ENCODE results near the gene ROBO4. TPM values are rescaled to one million over a fixed set of nuclear protein-coding genes. Genes with fewer than 3 reads are reported as not detected.

Gene ROBO4
- 186 and 220 TPM in 2 replicates for total RNA-seq

DNA sequence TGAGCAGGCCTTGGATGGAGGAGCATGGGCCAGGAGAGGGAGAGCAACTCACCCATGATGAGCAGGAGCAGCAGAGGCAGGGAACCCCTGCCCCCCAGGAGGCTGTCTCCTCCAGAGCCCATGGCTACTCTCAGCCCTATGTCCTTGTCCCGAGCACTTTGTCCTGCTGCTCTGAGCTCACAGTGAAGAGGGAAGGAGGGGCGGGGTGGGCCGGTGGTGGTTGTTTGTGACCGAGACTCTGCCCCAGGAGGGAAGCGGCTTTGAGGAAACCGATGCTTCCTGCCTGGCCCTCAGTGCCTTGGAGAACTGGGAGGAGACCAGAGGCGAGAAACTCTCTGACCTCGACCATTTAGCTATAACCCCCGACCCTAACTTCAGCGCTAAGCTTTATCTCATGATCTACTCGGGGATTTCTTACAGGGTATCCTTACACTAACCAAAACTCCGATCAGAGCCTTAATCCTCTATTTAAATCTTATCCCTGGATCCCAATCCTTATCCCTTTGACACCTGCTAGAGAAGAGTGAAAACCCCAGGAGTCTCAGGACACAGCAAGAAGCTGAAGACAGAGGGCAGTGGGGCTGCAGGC, at the start of gene ROBO4:
ROBO4 (minus strand) TSS at position 192 of the 589 bp plus-strand sequence; CDS start at position 122, 70 bp downstream.
- DNase-seq (ENCODE audit: low read depth, low spot score), result no peak

DNA sequence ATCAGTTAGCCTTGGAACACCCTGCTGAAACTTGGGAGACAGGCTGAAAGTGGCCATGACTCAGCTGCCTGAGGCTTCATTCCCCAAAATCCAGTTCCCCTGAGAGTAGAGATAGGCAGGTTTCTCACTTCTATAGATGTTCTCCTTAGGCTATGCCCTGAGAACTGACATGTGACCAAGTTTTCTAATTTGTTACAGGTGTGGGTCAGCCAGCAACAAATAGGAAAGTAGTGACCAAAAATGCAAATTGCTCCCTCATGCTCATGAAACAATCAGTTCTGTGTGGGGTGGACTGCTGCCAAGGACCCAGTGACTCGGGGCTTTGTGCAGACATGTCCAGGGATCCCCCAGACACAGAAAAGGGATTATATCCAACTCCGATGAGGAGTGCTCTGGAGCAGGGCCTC, 49.1 kb upstream of the ROBO4 start:
- DNase-seq (ENCODE audit: low read depth, low spot score), result no peak

DNA sequence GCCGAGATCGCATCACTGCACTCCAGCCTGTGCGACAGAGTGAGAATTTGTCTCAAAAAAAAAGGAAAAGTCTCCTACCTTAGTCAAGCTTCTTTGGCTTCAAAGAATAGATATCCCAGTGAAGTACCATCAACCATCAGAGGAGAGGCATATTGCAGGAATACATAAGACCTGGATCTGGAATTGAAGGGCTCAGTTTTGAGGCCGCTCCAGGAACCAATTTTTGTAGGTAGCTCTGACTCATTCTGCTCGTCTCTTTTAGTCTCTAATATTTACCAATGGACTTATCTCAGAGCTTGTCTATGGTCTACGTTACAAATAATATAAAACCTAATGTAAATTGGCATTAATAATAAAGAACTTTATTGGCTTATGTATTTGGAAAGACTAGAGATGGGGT, 48.2 kb upstream of the ROBO4 start:
- no peak for DNase-seq (ENCODE audit: low read depth, low spot score)

DNA sequence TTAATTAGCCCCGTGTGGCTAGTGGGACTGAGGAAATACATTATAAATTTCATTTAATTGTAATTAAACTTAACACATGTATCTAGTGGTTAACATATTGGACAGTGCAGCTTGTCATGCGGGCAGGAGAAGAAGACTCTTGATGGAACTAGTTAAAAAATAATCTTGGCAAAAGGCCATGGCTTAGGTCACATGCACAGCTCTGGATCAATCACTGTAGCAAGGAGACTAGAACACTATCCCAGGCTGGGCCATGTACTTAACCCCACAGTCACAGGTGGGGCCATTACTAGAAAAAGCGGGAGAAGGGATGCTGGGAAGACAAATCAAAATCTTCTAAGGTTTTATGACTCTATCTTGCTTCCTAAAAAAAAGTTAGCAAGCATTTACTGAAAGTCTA, 46.9 kb upstream of the ROBO4 start:
- DNase-seq (ENCODE audit: low read depth, low spot score), result no peak

DNA sequence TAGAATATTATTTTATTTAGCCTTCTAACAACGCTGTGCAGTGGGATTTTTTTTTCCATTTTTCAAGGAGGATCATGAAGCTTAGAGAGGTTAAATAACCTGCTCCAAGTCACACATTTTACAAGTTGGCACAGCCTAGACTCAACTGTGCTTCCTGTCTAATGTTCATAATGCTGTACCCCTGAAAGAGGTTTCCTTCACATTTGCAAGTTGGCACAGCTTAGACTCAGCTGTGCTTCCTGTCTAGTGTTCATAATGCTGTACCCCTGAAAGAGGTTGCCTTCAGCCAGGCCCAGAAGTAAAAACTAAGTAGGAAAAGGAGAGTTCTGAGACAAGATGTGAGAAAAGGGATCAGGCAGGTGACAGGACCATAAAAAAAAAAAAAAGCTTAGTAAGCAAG, 46.1 kb upstream of the ROBO4 start:
- DNase-seq (ENCODE audit: low read depth, low spot score), result no peak

DNA sequence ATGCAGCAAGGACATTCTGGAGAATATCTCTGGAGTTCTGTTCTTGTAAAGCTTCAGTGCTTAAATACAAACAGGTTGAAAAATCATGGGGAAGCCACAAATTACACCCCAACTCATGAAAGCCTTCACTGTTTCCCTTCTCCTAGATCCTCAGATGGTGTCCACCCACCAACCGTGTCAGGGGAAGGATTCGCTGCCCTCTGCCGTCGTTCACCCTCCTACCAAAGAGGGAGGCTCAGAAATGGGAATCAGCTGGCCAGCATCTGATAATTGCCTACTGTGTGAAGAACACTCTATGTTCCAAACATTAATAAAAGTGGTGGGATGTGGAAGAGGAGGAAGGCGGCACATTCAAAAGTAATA, 45.6 kb upstream of the ROBO4 start:
- DNase-seq (ENCODE audit: low read depth, low spot score), result no peak

DNA sequence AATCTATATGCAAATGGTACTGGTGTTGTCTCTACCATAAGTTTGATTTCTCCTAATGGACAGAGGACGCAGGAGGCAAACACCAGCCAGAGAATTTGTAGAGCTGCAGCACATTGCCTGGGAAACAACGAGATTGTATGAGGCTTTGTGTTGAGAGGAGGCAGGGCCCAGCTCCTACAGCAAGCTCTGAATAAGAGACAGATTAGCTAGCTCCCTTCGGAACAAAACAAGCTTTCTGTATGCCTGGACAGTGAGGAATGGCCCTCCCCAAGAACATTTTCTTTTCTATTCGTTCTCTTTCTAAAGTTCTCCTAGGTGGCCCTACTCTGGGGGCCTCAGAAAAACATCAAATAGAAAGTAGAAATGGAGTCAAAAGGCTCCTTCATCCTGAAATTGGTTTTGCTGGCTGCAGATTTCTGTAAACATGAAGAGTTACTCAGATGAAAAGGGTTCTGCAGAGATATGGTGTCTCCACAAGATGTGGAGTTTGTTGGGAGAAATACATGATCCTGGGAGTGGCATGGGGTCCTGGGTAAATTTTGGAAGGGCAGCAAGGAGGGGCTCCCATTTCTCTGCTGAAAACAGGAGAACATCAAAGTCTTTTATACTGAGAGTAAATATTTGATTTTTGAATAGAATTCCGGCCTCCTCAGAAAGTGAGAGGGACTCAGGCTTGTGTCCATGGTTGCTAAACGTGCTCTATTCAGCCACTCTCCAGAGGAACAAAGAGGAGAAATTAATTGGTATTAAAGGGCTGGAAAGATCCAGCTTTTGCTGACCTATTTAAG, 45.0 kb upstream of the ROBO4 start:
- DNase-seq (ENCODE audit: low read depth, low spot score), result no peak

DNA sequence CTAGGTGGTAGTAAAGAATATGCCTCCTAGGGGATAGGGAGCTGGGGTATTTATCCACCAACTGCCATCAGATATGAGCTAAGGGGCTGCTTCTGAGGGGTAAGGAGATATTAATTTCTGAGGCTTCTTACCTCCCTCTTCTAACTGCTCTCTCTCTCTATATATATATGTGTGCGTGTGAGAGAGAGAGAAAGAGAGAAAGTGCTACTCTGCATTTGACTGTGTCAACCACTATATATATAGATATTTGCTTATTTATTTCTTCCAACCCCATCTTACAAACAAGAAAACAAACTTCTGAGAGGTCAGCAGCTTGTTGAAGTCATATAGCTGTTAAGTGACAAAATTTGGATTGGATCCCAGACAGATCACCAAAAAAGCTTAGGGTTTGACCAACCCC, 44.0 kb upstream of the ROBO4 start:
- DNase-seq (ENCODE audit: low read depth, low spot score), result no peak

DNA sequence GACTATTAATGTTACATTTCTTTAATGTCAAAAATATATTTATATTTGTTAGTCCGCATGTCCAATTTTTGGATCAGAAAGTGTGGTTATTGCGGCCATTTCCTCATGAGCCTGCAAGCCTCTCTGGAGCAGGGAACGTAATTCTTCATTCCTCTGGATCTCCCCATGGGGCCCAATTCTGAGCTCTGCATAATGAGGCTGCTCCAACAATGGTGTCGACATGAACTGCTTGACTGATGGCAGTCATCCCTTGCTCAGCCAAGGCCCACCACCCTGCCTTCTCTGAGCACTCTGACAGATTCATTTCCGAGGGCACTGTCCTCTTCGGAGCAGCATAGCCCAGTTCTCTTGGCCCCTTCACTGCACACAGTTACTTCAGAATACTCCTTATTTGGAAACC, 41.3 kb upstream of the ROBO4 start:
- DNase-seq (ENCODE audit: low read depth, low spot score), result no peak

DNA sequence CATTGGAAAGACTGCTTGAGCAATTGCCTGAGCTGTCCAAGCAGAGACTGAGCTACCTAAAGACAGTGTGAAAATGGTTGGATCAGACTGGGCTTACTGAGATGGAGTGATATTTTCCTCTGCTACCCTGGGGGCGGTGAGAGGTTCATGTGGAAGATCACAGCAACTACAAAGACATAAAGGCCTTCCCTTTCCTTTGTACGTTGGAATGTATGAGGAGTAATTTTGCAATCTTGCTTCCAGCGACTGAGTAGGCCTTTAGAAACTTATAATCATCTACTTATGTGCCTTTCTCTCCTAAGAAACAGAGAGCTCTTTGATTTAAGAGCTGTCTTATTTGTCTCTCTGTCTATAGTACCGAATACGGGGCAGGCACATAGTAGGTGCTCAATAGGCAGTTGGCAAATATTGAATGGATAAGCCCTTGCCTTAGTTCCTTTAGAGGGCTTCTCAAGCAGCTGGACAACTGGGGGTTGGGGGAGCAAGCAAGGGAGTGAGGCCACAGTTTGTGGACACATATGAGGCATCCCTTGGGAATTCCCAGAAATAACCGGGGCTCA, 40.6 kb upstream of the ROBO4 start:
- DNase-seq (ENCODE audit: low read depth, low spot score), result no peak

DNA sequence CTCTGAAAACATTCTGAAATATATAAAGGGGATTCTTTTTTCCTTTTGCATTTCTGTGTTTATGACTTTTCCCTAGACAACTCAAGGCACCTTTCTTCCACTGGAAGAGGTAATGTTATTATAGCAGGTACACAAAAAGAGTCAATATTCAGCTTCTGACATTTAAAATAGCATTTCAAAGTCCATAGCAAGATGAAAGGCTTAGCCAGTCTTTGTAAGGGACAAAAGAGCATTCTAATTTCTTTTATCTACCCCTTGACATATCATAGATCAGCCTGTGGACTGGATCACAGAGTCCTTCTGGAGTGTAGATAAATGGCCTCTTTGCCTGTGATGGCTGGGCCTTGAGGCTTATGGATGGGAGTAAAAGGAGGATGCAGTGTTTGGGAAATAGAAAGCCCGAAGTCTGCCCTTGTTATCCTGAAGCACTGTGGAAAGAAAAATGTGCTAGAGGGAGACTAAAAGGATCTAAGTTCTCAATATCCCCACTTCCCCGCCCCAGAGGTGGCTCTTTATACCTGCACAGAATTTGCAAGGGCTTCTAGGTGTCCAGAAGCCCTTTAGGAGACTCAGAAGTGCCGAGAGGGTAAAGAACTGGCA, 39.8 kb upstream of the ROBO4 start:
- no peak for DNase-seq (ENCODE audit: low read depth, low spot score)

DNA sequence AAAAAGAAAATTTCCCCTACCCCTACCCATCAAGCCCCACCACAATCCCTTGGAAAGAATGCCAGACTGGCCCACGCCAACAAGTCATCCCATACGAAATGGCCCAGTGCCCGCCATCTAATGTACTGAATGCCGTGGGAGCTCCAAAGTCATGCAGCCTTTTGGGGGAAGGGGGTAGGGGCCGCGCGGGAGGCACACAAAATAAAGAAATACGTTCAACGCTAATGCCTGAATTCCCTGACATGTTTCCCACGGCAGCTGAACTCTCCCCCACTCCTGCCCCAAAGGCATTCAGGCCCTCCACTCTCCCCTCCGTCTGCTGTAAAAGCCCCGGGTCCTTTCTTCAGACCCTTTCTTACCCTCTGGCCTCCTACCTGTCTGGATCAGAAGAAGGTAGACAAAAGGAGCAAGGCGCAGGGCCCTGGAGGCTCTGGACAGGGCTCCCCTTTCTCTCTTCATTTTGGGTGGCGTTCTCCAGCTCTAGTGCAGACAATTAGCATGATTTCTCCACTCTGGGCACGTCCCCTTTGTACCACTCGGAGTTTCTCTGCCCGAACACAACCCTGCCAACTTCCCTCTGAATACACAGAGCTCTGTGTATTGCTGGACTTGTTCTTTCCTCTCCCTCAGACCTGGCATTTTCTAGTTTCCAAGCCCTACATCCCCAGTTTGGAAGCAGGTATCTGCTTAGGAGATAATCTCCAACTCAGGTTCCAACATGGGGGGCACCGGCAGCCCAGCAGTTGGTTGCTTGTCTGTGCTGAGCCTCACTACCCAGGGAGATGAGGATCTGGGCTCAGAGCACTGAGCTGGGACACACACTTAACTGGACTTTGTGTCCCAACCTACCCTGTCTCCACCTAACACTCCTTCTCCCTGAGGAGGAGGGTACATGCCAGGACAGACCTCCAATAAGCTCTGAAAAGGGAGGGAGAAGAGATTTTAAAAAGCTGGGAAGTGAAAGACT, 38.2 kb upstream of the ROBO4 start, which contains the start of gene HEPACAM:
HEPACAM (minus strand) TSS at position 500 of the 967 bp plus-strand sequence; CDS start at position 459, 41 bp downstream.
- no peak for DNase-seq (ENCODE audit: low read depth, low spot score)

DNA sequence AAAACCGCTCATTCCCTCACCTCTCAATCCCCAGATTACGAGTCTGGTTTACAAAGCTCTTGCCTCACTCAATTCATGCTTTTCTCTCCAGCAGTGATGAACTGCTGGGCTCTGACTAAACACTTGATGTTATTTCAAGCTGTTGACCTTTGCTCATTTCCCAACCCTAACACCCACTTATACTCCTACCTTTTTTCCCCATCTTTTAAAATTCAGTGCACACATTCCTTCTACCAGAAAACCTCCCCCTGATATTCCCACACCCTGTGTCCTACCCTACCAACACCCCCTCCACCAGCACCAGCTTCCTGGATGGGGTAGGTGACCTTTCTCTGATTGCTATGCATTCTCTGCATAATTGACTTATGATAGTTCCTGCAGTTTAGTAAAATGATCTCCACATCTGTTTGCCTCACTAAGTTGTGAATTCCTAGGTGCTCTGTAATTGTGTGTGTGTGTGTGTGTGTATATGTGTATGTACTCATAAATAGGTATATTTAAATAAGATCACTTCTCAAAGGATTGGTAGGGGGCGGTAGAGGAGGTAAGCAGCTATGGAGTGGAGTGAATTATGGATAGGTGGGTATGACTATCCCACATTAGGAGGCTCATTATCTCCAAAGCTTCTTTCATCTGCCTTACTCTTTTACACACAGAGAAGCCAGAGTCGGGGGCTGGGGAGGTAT, 37.3 kb upstream of the ROBO4 start:
- DNase-seq (ENCODE audit: low read depth, low spot score), result no peak

DNA sequence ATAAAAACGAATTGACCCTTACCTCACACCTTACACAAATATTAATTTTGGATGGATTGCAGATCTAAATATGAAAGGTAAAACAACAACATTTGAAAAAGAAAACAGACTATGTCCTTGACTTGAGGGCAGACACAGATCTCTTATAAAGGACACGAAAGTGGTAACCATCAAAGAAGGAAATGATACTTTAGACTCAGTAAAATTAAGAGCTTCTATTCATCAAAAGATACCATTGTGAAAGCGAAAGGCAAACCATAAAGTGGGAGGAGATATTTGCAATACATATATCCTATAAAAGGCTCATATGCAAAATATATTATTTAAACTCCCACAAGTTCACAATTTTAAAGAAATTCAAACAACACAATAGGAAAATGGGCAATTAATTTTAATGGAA, 33.1 kb upstream of the ROBO4 start:
- no peak for DNase-seq (ENCODE audit: low read depth, low spot score)

DNA sequence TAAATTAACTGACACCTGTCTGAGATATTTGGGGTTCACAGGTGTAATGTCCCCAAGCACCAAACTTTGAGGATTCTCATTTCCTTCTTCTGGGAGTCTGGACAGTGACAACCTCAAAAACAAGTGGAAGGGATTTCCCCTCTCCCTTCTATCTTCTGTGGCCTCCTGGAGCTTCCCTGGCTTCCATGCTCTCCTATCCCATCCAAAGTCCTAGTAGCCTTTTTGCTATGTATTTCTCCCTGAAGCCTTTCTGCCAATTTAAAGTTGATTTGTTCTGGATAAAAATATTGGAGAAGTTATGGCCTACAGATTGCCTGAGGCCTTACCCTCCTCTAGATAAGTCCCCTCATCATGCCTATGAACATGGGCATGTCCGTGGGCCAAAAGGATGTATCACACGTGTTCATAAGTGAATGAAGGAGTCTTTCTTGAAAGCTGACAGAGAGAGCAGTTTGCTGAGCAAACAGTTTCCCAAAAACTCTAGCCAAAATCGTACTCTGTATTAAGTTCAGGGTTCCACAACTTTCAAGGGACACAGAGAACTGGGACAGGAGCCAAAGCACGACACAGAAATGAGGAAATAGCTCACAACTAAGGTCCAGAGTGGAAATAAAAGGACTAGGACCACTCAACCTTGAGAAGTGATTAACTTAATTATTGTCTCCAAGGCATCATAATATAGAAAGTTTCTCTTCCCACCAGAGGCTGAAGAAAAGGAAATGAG, 31.4 kb upstream of the ROBO4 start:
- DNase-seq (ENCODE audit: low read depth, low spot score), result no peak

DNA sequence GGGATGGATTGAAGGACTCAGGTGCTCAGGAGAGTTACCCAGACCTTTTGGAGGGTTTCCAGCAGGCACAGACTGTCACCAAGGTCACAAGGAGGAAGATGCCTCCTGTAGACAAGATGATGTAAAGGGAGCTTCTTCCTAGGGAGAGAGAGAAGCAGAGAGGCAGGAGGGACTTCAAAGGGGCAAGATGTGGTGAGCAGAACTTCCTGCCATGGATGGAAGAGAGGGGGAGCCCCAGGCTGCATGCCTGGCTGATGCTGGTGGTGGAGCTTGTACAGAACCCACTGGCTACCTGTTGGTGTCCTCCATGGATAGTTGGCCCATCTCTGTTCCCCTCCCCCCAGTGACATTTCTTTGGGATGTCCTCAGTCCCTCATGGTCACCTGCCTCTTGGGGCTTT, 25.6 kb upstream of the ROBO4 start:
- no peak for DNase-seq (ENCODE audit: low read depth, low spot score)

DNA sequence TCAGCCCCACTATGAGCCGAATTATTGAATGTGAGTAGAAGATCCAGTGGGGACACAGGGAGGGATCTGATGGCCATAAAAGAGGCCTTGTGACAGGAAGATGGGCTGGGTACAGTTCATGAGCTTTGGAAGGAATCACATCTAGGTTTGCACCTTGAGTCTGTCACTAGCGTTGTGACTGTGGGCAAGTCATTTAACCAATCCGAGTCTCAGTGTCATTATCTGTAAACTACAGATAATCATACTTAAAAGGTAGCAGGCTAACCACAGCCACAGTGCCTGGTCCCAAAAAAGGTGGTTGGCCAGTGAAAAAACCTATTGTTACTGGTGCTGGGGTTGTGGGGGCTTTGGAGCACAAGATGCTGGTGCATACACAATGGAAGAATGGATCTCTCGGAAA, 25.2 kb upstream of the ROBO4 start:
- DNase-seq (ENCODE audit: low read depth, low spot score), result no peak

DNA sequence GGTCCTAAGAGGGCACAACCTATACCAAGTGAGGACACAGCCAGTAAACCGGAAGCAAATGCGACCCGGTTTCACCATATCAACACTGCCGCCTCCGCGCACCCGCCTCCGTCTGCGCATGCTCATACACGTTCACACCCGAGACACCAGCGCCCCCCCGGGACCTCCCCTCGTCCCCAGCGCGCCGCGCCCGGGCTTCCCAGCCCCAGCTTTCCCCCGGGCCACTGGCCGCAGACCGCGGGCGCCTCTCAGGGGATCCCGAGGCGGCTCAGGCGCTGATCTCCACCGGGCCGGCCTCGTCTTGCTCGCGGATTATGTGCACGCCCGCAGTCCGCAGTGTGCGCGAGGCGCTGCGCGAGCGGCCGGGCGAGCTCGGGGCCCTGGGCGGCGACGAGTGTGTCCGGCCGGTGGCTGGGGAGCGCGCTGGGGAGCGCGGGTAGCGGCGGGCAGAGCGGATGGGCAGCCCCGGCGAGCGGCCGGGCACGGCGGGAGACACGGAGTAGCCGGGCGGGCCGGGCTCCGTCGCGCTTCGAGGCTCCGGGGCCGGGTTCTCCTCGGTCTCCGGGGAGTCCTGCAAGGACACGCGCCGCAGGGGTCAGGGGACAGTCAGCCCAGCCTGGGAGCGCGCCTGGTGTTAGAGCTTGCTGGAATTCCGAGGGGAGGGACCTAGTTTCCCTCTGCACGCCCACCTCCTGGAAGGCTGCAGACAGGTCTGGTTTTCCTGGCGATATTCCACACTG, 23.4 kb upstream of the ROBO4 start:
- peak; percentile 32 for DNase-seq (ENCODE audit: low read depth, low spot score)

DNA sequence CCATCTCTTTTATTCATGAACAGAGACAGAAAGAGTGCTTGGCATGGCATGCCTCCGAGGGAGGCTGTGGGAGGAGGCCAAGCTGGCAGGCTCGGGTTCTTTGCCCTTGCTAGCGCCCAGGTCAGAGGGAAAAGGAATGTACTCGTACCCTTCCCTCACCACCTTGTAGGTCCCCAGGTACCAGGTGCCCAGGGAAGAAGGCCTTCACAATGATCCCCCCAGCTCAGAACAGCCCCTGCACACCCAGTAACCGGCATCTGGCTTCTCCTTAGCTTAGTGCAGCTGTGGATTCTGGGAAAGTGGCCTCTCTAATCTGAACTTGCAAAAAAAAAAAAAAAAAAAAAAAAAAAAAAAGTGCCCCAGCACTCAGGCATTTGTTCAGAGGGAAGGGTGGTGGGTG, 22.7 kb upstream of the ROBO4 start:
- no peak for DNase-seq (ENCODE audit: low read depth, low spot score)

Measured in pulmonary artery endothelial cell (primary cell).